ENCODE data around the gene GABRG3. TPM values are rescaled to one million over a fixed set of nuclear protein-coding genes. Genes with fewer than 3 reads are reported as not detected.

The GABRG3 gene
- total RNA-seq: under 1 TPM in 2 of 3 donors, not detected in 1; 0.15 to 0.33 TPM

DNA sequence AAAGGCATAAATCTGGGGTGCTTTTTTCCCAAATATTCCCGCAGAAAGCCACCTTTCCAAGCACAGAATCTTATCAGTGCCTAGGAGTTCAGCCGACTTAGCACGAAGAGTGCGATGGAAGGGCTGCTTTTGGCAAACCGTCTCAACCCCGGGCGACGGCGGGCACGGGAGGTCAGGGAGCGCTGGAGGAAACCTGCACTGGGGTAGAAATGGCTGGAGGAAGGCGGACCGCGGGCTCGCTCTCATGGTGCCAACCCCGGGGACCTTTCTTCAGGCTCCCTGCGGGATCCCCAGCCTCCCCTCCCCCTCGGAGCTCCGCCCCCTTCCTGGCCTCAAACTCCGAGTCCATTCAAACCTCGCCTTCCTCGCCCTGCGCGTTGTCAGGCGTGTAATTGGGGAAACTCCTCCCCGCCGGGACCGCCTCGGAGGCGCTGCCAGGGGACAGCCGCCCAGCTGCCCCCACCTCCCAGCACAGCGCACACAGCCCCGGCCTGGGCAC, at the start of gene GABRG3:
GABRG3 (plus strand) TSS at position 470 of the 499 bp plus-strand sequence.
- no peak for DNase-seq (ENCODE audit: low spot score in 2 of 2)
- TF ChIP-seq, protein P1, sequence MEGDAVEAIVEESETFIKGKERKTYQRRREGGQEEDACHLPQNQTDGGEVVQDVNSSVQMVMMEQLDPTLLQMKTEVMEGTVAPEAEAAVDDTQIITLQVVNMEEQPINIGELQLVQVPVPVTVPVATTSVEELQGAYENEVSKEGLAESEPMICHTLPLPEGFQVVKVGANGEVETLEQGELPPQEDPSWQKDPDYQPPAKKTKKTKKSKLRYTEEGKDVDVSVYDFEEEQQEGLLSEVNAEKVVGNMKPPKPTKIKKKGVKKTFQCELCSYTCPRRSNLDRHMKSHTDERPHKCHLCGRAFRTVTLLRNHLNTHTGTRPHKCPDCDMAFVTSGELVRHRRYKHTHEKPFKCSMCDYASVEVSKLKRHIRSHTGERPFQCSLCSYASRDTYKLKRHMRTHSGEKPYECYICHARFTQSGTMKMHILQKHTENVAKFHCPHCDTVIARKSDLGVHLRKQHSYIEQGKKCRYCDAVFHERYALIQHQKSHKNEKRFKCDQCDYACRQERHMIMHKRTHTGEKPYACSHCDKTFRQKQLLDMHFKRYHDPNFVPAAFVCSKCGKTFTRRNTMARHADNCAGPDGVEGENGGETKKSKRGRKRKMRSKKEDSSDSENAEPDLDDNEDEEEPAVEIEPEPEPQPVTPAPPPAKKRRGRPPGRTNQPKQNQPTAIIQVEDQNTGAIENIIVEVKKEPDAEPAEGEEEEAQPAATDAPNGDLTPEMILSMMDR (IDR thresholded peaks at IDR 0.05): no peak
- TF ChIP-seq POLR2A (IDR thresholded peaks at IDR 0.05) (no peak), POLR2AphosphoS5 (IDR thresholded peaks at IDR 0.05) (no peak)
- Histone ChIP-seq H3K27me3 (peaks cover 0 to 28% of the 10 kb centered on the region in 2 donors), H3K9me3 (no peaks in the 10 kb centered on the region), H3K36me3 (no peaks in the 10 kb centered on the region), H3K4me1 (no peaks in the 10 kb centered on the region), H3K27ac (no peak within 1 kb of the TSS), H3K4me3 (peak within 1 kb of the TSS in 2 of 3 donors; percentile 48 to 62)
- intact Hi-C loops (cut with DNase I; ENCODE audit: low total_unique reads): no loop called here

DNA sequence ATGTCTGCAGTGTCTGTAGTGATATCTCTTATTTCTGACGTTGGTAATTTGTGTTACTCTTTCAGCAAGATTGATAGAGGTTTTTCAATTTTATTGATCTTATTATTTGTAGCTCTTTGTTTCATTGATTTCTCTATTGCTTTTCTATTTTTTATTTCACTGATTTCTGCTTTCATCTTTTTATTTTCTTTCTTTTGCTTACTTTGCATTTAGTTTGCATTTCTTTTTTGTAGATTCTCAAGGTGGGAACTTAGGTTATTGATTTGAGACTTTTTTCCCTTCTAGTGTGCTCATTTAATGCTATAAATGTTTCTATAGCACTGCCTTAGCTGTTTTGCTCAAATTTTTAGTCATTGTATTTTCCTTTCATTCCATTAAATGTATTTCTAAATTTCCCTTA, 49.5 kb upstream of the GABRG3 start:
- intact Hi-C loops (cut with DNase I; ENCODE audit: low total_unique reads): no loop called here
- Histone ChIP-seq H3K27ac (no peak overlapping the region), H3K36me3 (no peaks in the 10 kb centered on the region), H3K4me3 (no peak overlapping the region), H3K27me3 (no peaks in the 10 kb centered on the region), H3K4me1 (no peaks in the 10 kb centered on the region), H3K9me3 (peaks cover 5 to 43% of the 10 kb centered on the region in 2 donors)
- DNase-seq (ENCODE audit: low spot score in 2 of 2): no peak
- TF ChIP-seq POLR2A (IDR thresholded peaks at IDR 0.05): no peak
- TF ChIP-seq, protein P1 (IDR thresholded peaks at IDR 0.05): no peak
- no peak for TF ChIP-seq POLR2AphosphoS5 (IDR thresholded peaks at IDR 0.05)

DNA sequence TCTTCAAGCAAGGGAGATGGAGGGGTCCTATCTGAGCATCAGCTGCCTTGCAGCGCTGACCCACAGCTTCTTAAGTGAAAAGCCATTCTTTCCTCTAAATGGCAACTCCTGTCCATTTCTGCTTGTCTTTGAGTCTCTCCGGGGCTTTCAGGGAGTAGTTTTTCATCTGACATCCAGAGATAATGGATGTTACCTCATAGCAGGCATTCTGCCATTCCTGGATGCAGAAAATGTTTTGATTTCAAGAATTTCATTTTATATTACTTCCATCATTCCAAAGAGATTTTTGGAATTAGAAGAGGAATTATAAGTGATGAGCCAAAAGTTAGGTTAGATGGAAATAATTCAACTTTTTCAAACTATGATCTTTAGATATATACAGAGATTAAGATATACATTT, 44.9 kb upstream of the GABRG3 start:
- Histone ChIP-seq H3K27me3 (no peaks in the 10 kb centered on the region), H3K9me3 (peaks cover 0 to 9% of the 10 kb centered on the region in 2 donors), H3K4me3 (no peak overlapping the region), H3K36me3 (no peaks in the 10 kb centered on the region), H3K27ac (no peak overlapping the region), H3K4me1 (no peaks in the 10 kb centered on the region)
- TF ChIP-seq POLR2A (IDR thresholded peaks at IDR 0.05) (no peak), POLR2AphosphoS5 (IDR thresholded peaks at IDR 0.05) (no peak)
- TF ChIP-seq, protein P1 (IDR thresholded peaks at IDR 0.05): no peak
- DNase-seq (ENCODE audit: low spot score in 2 of 2): no peak
- intact Hi-C loops (cut with DNase I; ENCODE audit: low total_unique reads): no loop called here

DNA sequence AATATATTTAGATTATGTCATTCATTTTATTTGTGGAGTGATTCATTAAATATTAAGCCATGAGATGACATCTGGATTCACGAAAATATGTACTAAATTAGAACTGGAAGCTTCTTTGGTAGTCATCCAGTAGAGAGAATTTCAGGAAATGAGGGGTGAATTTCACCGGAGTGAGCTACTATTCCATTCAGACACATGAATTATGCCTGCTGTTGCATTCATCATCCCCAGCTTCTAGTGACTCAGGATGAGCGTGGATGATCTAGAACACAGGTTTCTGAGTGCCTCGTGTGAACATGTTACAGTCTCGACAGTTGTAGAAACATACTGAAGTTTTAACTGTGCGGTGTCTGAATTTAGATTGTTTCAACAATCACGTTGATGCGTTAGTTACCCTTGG, 42.9 kb upstream of the GABRG3 start:
- Histone ChIP-seq H3K9me3 (no peaks in the 10 kb centered on the region), H3K4me3 (no peak overlapping the region), H3K4me1 (no peaks in the 10 kb centered on the region), H3K27ac (no peak overlapping the region), H3K27me3 (no peaks in the 10 kb centered on the region), H3K36me3 (no peaks in the 10 kb centered on the region)
- intact Hi-C loops (cut with DNase I; ENCODE audit: low total_unique reads): no loop called here
- TF ChIP-seq, protein P1 (IDR thresholded peaks at IDR 0.05): no peak
- TF ChIP-seq POLR2AphosphoS5 (IDR thresholded peaks at IDR 0.05): no peak
- TF ChIP-seq POLR2A (IDR thresholded peaks at IDR 0.05): no peak
- DNase-seq (ENCODE audit: low spot score in 2 of 2): no peak

DNA sequence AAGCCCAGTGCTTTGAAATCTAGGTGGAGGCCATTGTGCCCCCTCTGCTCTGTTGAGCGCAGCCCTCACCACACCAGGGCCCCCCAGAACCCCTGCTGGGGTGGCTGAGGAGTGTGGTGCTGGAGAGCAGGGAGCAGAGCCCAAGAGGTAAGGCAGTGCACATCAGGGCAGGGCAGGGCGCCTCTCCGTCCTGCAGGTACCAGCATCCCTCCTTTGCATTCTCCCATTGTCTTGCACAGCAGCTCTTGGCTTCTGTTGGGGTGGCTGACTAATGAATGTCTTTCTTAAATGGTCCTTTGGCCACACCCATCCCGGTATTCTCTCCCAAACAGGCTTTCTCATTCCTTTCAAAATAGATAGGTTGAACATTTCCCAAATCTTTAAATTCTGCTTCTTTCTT, 41.4 kb upstream of the GABRG3 start:
- Histone ChIP-seq H3K4me1 (no peaks in the 10 kb centered on the region), H3K4me3 (no peak overlapping the region), H3K36me3 (no peaks in the 10 kb centered on the region), H3K27ac (no peak overlapping the region), H3K27me3 (no peaks in the 10 kb centered on the region), H3K9me3 (no peaks in the 10 kb centered on the region)
- TF ChIP-seq, protein P1 (IDR thresholded peaks at IDR 0.05): no peak
- no peak for TF ChIP-seq POLR2AphosphoS5 (IDR thresholded peaks at IDR 0.05)
- no peak for TF ChIP-seq POLR2A (IDR thresholded peaks at IDR 0.05)
- no peak for DNase-seq (ENCODE audit: low spot score in 2 of 2)
- intact Hi-C loops (cut with DNase I; ENCODE audit: low total_unique reads): no loop called here

Data from breast epithelium (tissue), 4 donors.